Measurements from ENCODE around the gene TOR1B.

TOR1B gene

DNA sequence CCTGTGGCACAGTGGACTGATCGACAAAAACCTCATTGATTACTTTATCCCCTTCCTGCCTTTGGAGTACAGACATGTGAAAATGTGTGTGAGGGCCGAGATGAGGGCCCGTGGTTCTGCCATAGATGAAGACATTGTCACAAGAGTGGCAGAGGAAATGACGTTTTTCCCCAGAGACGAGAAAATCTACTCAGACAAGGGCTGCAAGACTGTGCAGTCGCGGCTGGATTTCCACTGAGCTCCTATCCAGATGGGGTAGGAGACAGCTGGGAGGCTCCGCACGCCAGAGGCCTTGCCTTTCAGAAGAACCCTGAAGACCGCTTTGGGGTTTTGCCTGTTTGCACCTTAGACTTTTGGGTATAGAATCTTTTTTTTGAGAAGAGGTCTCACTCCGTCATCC is 6.4 kb downstream of the TOR1B start:
- H3K4me3 ChIP-seq (ENCODE audit: low read depth, low read length): no peak overlapping the region
- DNase-seq (ENCODE audit: low read depth): no peak
- TF ChIP-seq, protein P1, sequence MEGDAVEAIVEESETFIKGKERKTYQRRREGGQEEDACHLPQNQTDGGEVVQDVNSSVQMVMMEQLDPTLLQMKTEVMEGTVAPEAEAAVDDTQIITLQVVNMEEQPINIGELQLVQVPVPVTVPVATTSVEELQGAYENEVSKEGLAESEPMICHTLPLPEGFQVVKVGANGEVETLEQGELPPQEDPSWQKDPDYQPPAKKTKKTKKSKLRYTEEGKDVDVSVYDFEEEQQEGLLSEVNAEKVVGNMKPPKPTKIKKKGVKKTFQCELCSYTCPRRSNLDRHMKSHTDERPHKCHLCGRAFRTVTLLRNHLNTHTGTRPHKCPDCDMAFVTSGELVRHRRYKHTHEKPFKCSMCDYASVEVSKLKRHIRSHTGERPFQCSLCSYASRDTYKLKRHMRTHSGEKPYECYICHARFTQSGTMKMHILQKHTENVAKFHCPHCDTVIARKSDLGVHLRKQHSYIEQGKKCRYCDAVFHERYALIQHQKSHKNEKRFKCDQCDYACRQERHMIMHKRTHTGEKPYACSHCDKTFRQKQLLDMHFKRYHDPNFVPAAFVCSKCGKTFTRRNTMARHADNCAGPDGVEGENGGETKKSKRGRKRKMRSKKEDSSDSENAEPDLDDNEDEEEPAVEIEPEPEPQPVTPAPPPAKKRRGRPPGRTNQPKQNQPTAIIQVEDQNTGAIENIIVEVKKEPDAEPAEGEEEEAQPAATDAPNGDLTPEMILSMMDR (IDR thresholded peaks at IDR 0.05; ENCODE audit: low read depth, low read length, missing control alignments): no peak

DNA sequence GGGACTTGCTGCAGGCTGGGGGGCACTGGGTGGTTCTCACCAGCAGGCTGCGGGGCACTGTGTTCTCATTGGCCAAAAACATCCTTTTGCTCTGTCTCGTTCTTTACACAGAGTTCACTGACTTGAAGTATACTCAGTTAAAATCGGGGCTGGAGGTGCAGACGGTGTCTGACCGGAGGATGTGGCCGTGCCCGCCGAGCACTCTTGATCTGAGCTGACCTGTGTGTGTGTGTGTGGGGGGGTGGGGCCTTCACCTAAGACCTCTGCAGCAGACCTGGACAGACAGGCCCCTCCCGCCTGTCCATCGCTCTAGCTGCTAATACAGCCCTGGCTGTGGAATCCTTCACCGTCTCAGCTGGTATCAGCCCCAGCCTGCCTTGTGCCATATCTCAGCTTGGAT is 7.1 kb downstream of the TOR1B start:
- H3K4me3 ChIP-seq (ENCODE audit: low read depth, low read length): no peak overlapping the region
- DNase-seq (ENCODE audit: low read depth): no peak
- TF ChIP-seq, protein P1 (IDR thresholded peaks at IDR 0.05; ENCODE audit: low read depth, low read length, missing control alignments): no peak

DNA sequence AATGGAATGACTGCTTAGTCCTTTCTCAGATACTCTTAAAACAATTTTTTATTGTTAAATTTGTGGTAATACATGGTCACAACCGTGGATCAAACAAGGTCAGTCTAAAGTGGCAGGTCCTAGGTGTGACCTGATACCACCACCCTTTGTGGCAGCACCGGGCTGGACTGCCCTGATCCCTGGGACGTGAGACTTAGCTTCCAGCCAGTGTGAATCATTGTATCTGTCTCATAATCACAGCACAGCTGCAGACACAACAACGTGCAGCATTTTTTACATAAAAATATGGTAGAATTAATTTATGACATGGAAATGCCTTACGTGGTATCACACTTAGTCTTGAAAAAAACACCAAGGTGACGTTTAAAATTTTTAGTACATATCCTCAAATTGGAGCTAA is 7.8 kb downstream of the TOR1B start:
- no peak for DNase-seq (ENCODE audit: low read depth)
- TF ChIP-seq, protein P1 (IDR thresholded peaks at IDR 0.05; ENCODE audit: low read depth, low read length, missing control alignments): no peak
- H3K4me3 ChIP-seq (ENCODE audit: low read depth, low read length): no peak overlapping the region

DNA sequence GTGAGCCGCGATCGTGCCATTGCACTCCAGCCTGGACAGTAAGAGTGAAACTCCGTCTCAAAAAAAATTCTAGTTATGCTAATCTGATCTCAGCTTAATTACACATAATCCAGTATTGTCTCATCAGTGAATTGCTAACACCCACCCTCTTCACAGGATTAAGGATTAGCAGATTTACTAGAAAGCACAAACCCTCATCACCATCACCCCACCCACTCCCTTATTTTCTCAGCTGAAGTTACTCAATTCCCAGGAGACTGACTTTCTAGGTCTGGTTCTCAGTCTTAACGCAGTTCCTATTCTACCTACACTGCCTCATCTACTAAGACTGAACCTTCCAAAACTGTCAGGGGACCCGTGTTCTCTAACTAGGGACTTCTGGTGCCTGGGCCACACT is 9.0 kb downstream of the TOR1B start:
- TF ChIP-seq, protein P1 (IDR thresholded peaks at IDR 0.05; ENCODE audit: low read depth, low read length, missing control alignments): no peak
- no peak for DNase-seq (ENCODE audit: low read depth)
- H3K4me3 ChIP-seq (ENCODE audit: low read depth, low read length): no peak overlapping the region

DNA sequence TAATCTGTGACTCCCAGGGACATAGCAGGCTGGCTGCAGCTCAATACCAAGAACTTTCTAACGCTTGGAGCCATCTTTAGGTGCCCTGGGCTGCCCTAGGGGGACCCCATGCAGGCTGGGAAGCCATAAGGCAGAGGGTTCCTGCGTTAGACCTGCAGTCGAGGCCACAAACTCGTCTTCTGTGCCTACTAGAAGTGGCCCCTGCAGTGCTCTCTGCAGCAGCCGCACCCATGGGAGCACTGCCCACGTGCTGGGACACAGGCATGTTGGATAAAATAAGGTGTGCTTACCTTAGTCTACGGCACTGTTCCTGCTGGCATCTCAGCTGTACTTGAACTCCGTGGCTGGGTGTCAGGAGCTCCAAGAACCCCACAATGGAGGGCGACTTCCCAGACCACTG is 9.4 kb downstream of the TOR1B start:
- no peak for DNase-seq (ENCODE audit: low read depth)
- no peak overlapping the region for H3K4me3 ChIP-seq (ENCODE audit: low read depth, low read length)
- TF ChIP-seq, protein P1 (IDR thresholded peaks at IDR 0.05; ENCODE audit: low read depth, low read length, missing control alignments): no peak

DNA sequence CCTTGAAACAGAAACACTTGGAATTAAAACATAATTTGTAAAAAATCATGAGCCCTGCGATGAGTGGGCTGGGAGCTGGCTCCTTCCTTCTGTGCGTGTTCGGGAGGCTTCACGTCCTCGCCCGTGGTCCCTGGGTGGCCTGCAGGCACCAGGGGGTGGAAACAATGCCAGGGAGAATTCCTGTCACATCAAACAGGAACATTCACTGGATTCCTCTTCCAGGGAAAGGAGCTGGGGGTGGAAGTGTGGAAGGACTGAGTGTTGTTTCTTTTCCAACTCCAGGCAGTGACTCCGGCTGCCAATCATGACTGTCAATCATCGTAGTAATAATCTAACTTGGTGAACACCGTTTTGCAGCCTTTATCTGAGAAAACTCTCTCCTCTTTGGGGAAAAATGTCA is 10.7 kb downstream of the TOR1B start:
- no peak overlapping the region for H3K4me3 ChIP-seq (ENCODE audit: low read depth, low read length)
- TF ChIP-seq, protein P1 (IDR thresholded peaks at IDR 0.05; ENCODE audit: low read depth, low read length, missing control alignments): no peak
- DNase-seq (ENCODE audit: low read depth): no peak

DNA sequence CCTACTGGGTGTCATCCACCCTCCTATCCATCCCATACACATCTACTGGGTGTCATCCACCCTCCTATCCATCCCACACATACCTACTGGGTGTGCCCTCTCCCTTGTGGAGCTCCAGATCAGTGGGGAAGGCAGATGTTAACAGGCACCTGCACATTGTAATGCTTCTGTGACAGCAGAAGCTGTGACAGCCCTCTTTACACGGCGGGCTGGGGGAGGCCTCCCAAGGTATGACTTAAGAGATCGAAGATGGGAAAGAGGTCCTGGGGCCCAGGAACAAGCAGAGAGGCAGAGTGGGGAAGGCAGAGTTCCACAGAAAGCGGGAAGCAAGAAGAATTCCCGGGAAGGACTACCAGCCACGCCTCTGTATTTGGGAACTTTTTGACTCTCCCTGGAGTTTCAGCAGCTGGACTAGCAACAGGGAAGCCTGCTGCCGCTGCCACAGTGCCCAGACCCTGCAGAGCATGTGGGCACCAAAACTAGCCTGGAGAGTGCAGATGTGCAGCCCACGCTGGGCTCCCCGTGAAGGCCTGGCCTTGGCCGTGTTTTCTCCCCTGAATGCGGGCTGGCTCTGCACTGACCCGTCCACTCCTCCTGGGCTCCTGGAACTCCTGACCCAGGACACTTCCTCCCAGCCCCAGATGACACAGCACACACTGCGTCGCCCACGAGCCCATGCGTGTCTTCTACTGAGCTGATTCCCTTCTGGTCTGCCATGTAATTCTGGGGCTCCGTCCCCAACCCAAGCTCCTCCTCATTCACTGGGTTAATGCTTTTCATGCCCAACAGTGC is 11.6 kb downstream of the TOR1B start:
- no peak for DNase-seq (ENCODE audit: low read depth)
- TF ChIP-seq, protein P1 (IDR thresholded peaks at IDR 0.05; ENCODE audit: low read depth, low read length, missing control alignments): no peak

More for the DNA sequence above, 11.6 kb downstream of the TOR1B start:
- H3K4me3 ChIP-seq (ENCODE audit: low read depth, low read length): no peak overlapping the region
